Endothelial cell of umbilical vein (primary cell): ENCODE results near the gene ABI2. TPM values are rescaled to one million over a fixed set of nuclear protein-coding genes. Genes with fewer than 3 reads are reported as not detected.

Experiments
- BruUV-seq: library from RNA; stranded (reverse); fragments of 400-500 nt; replicated peaks from 2 replicates; lab custom pipeline; 2021; lab: Mats Ljungman, UMichigan
- CTCF ChIA-PET: fragments of 300-600, 350-600 bp; sonication (Branson Sonifier 250); formaldehyde crosslinking; loops from one replicate; lab custom pipeline; 2021; ENCODE audit warnings: antibody characterized with exemption, inconsistent platforms; lab: Charles Lee
- POLR2A ChIA-PET: fragments of 300-600, 350-600 bp; sonication (Branson Sonifier 250); formaldehyde crosslinking; loops from one replicate; lab custom pipeline; 2021; ENCODE audit warnings: antibody characterized with exemption, inconsistent platforms; lab: Charles Lee
- DNase-seq: peaks from one replicate; pipeline ENCODE4 v3.0.0-alpha.2; 2011; ENCODE audit warnings: low read depth, low spot score
- FAIRE-seq: peaks from 2 replicates; lab custom pipeline; 2011; peaks lifted over from hg19 to GRCh38; lab: Jason Lieb, UNC
- H2AFZ ChIP-seq: 2 replicates; pipeline ENCODE4 v1.6.0; 2012; ENCODE audit warnings: low read depth, low read length, control low read depth, inconsistent platforms
- H3K27ac ChIP-seq: 2 replicates; pipeline ENCODE4 v1.5.1; 2011; ENCODE audit warnings: low read depth, mild to moderate bottlenecking, control low read depth, low read length, moderate library complexity; ENCODE audit not compliant: insufficient read depth
- H3K27me3 ChIP-seq, 2 experiments: 2 replicates each; pipeline versions ENCODE4 v1.6.0 to v1.6.1; 2011; ENCODE audit warnings: low read length in 2 of 2, mixed read lengths in 1 of 2; ENCODE audit not compliant: control insufficient read depth in 2 of 2, insufficient read depth in 2 of 2
- H3K36me3 ChIP-seq, 2 experiments: 2 replicates in 1 of 2; 3 replicates in 1 of 2; pipeline ENCODE4 v1.5.1; 2011; ENCODE audit warnings: low read length in 2 of 2, mild to moderate bottlenecking in 1 of 2, moderate library complexity in 1 of 2; ENCODE audit not compliant: control insufficient read depth in 2 of 2, insufficient read depth in 2 of 2; ENCODE audit errors: extremely low read depth in 1 of 2
- H3K4me1 ChIP-seq: 3 replicates; pipeline ENCODE4 v1.5.1; 2011; ENCODE audit warnings: mild to moderate bottlenecking, low read length; ENCODE audit not compliant: control insufficient read depth, insufficient read depth; ENCODE audit errors: extremely low read depth
- H3K4me2 ChIP-seq: 2 replicates; pipeline ENCODE4 v1.6.1; 2011; ENCODE audit warnings: low read length, control low read depth, mixed read lengths; ENCODE audit not compliant: insufficient read depth
- H3K4me3 ChIP-seq, 3 experiments: fragments of 200-600 bp in 1 of 3; sonication (generic), shearing (Covaris generic) in 1 of 3; replicated peaks in 1 of 3; 2 replicates each; pipeline ENCODE4 v1.5.1; 2011 to 2016; ENCODE audit warnings: control low read depth in 3 of 3, low read length in 3 of 3, mild to moderate bottlenecking in 2 of 3, inconsistent platforms in 1 of 3, low read depth in 1 of 3, moderate library complexity in 1 of 3; ENCODE audit not compliant: insufficient read depth in 1 of 3
- H3K79me2 ChIP-seq: 2 replicates; pipeline ENCODE4 v1.6.0; 2012; ENCODE audit warnings: low read length, inconsistent platforms; ENCODE audit not compliant: control insufficient read depth, insufficient read depth
- H3K9ac ChIP-seq: replicated peaks from 2 replicates; pipeline ENCODE3; 2011; ENCODE audit warnings: low read length, control low read depth; ENCODE audit not compliant: insufficient read depth; ENCODE audit errors: extremely low read depth
- H3K9me1 ChIP-seq: replicated peaks from 3 replicates; pipeline ENCODE4 v1.6.0; 2011; ENCODE audit warnings: mild to moderate bottlenecking, low read length; ENCODE audit not compliant: control insufficient read depth, insufficient read depth; ENCODE audit errors: extremely low read depth
- H3K9me3 ChIP-seq: replicated peaks from 2 replicates; pipeline ENCODE4 v1.5.1; 2012; ENCODE audit warnings: low read length, inconsistent platforms; ENCODE audit not compliant: control insufficient read depth, insufficient read depth
- H4K20me1 ChIP-seq: replicated peaks from 2 replicates; pipeline ENCODE3; 2011; ENCODE audit warnings: mild to moderate bottlenecking, low read length; ENCODE audit not compliant: control insufficient read depth, insufficient read depth; ENCODE audit errors: extremely low read depth
- CTCF ChIP-seq, 2 donors: IDR thresholded peaks; 1 replicate in 1 of 2; 2 replicates in 1 of 2; pipeline ENCODE4 v1.5.1; 2011; ENCODE audit warnings: low read length in 2 of 2, mild to moderate bottlenecking in 2 of 2, moderate library complexity in 2 of 2, control low read depth in 1 of 2, inconsistent platforms in 1 of 2, low read depth in 1 of 2; ENCODE audit not compliant: insufficient read depth in 1 of 2; ENCODE audit errors: extremely low read depth in 1 of 2
- EZH2 ChIP-seq: IDR thresholded peaks from 2 replicates; pipeline ENCODE4 v1.6.1; 2012; ENCODE audit warnings: borderline replicate concordance, low read depth, mild to moderate bottlenecking, moderate library complexity, low read length, inconsistent platforms; ENCODE audit not compliant: severe bottlenecking
- FOS ChIP-seq: IDR thresholded peaks from 2 replicates; pipeline ENCODE4 v1.6.1; 2011; ENCODE audit warnings: mild to moderate bottlenecking, low read length, moderate library complexity, borderline replicate concordance; ENCODE audit not compliant: insufficient read depth
- GATA2 ChIP-seq: IDR thresholded peaks from 2 replicates; pipeline ENCODE4 v1.7.0; 2011; ENCODE audit warnings: low read depth, mild to moderate bottlenecking, moderate library complexity, mixed read lengths, low read length; ENCODE audit not compliant: insufficient read length, insufficient read depth
- JUN ChIP-seq: IDR thresholded peaks from 2 replicates; pipeline ENCODE4 v1.6.1; 2011; ENCODE audit warnings: borderline replicate concordance, low read depth; ENCODE audit not compliant: insufficient read length, insufficient read depth
- MAX ChIP-seq: IDR thresholded peaks from 2 replicates; pipeline ENCODE4 v1.6.1; 2011; ENCODE audit not compliant: insufficient read depth, insufficient read length
- MYC ChIP-seq: IDR thresholded peaks from one replicate; pipeline ENCODE4 v1.6.1; 2011; ENCODE audit warnings: mild to moderate bottlenecking, low read depth, low read length
- POLR2A ChIP-seq: IDR thresholded peaks from 2 replicates; pipeline ENCODE4 v1.6.1; 2012; ENCODE audit warnings: low read depth, mild to moderate bottlenecking, control low read depth, low read length
- POLR2AphosphoS5 ChIP-seq: IDR thresholded peaks from 2 replicates; pipeline ENCODE4 v1.6.1; 2012; ENCODE audit warnings: low read depth, mild to moderate bottlenecking, control low read depth, low read length, moderate library complexity; ENCODE audit not compliant: insufficient read depth
- dilution Hi-C: fragments of 300-500 bp; cut with MboI; formaldehyde crosslinking; loops from one replicate; pipeline ENCODE4 v1.15.0; 2019; ENCODE audit warnings: low sequenced_read_pairs; ENCODE audit not compliant: extremely low pct_ligation_motif_present
- intact Hi-C: fragments of 100-400 bp; cut with micrococcal nuclease; formaldehyde crosslinking; loops from one replicate; pipeline ENCODE4 v1.10.0; 2022
- polyA plus RNA-seq, 4 experiments: library from polyadenylated mRNA; depleted of rRNA in 3 of 4; stranded (reverse) in 3 of 4; unstranded in 1 of 4; fragments of >200 nt; gene quantifications; 2 replicates each; pipeline versions ENCODE4 v1.2.1 to v1.2.3, GENCODE V29; 2011 to 2012; ENCODE audit warnings: missing spikeins in 1 of 4
- total RNA-seq: library from RNA; stranded (reverse); gene quantifications from 2 replicates; pipeline ENCODE4 v1.2.3, GENCODE V29; 2021

The ABI2 gene
- total and polyA plus RNA-seq, 2 donors (not counting 3 experiments of a cell fraction or from before 2014, with no cell fraction given): 35.7 to 61.0 TPM

GRCh38 chr2:203440671-203441070 lies 112.5 kb downstream of the ABI2 start:
- ChIA-PET CTCF (interaction anchor here (1.2 to 1.7 kb wide), 3 partner anchors 9 to 374 kb away, joined by 3 to 7 read pairs (median 4); no protein-coding TSS in a partner anchor), POLR2A (interaction anchor here (0.7 kb wide), 1 partner anchor 249 kb away, joined by 3 read pairs; no protein-coding TSS in a partner anchor)
- Histone ChIP-seq H4K20me1 (no peaks in the 10 kb centered on the region), H3K9me1 (no peaks in the 10 kb centered on the region), H3K27me3 (no peaks in the 10 kb centered on the region), H3K79me2 (peaks cover 33% of the 10 kb centered on the region), H3K36me3 (peaks cover 5 to 12% of the 10 kb centered on the region in 2 experiments), H2AFZ (no peak overlapping the region), H3K9ac (no peak overlapping the region), H3K9me3 (no peaks in the 10 kb centered on the region), H3K4me2 (no peak overlapping the region), H3K4me3 (no peak overlapping the region), H3K4me1 (peaks cover 20% of the 10 kb centered on the region), H3K27ac (no peak overlapping the region)
- no peak for TF ChIP-seq MAX
- no peak for TF ChIP-seq MYC
- TF ChIP-seq GATA2: no peak
- no peak for TF ChIP-seq EZH2
- TF ChIP-seq CTCF (IDR thresholded peaks at IDR 0.05; ENCODE audit: extremely low read depth in 1 of 2, insufficient read depth in 1 of 2, low read depth in 1 of 2, low read length in 2 of 2): no peak
- TF ChIP-seq JUN: no peak
- no peak for TF ChIP-seq POLR2A
- TF ChIP-seq FOS: no peak
- no peak for TF ChIP-seq POLR2AphosphoS5
- dilution Hi-C loops: no loop called here
- BruUV-seq: no TSS peak
- intact Hi-C loops: no loop called here
- FAIRE-seq (no peak), DNase-seq (no peak)
